GM19351 (cell line): ENCODE results near the gene ACRBP.
A peak's percentile ranks its signal among the peaks of the same experiment; 100 is the strongest.

ENCODE experiments used
- ATAC-seq: cut with Tn5 transposase; IDR thresholded peaks from one replicate; pipeline ENCODE4 v1.9.1; 2021; ENCODE audit warnings: mild to moderate bottlenecking, moderate library complexity; ENCODE audit not compliant: unreplicated experiment

The ACRBP gene

DNA sequence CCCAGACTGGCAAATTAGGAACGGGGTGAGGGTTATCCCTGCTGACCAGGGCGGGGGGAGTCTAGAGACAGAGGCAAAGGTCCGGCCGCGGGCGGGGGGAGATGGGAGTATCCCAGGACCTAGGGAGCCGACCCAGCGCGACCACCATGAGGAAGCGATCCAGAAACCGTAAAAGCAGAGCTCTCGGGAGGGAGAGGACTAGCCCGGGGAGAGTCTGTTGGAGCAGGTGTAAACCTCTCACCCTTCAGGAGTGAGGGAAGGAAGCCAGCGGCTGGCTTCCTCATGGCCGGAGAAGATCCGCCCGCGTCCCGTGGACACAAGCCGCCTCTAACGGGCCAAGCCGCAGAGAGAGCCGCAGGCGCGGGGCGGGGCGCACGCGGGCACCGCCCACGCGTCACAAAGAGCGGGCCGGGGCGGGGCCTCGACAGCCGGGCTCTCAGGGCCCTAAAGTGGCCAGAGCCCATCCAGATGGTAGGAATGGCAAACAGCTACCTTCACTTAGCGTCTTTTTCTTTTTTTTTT, at the start of gene ACRBP:
ACRBP (minus strand) TSS at position 350 of the 522 bp plus-strand sequence; CDS start at position 284, 66 bp downstream.
- no peak for ATAC-seq

DNA sequence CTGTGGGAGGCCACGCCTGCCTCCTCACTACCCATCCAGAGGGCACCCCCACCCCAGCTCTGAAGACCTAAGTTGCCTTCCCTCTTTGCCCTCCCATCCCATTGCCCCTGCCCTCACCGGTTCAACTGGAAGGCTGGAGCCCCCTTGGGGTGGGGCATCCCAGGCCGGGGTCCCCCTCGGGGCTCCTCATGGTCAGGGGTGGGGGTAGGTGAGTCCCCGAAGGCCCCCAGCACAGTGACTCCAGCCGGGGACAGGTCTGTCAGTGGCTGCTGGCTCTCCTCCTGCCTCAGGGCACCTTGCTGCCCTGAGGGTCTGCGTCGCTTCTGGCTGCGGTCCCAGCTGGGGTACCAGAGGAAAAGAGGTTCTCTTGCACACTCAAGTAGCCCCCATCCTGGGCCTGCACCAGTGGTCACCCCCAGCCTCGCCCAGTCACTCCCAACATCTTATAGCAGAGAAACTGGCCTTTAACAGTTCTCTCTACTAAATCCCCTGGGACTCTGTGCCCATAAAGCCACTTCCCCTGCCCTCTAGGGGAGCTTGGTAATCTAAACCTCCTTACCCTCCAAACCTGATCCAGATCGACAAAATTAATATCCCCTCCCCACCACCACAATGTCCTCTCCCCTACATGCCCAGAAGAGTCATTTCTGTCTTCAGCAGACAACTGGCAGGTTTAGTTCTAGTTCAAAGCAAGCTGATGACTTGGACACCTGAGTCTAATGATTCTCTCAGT, 48.2 kb upstream of the ACRBP start:
- ATAC-seq: no peak

DNA sequence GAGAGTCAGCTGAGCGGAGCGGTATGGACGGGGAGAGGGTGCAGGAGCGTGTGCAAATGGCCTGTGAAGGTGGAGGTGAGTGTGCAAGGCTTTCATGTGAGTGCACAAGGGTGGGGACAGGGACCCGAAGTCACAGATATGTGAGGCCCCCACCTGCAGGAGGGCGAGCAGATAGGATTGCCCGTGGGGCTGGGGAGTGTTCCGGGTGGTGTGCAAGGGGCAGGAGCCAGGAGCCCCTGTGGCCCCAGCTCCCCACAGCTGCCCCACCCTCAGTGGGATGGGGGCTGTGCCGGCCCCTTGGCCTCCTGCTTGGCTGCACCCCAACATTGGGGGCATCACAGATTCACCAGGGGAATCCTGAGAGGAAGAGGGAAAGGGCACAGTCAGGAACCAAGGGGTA, 47.5 kb upstream of the ACRBP start:
- ATAC-seq: no peak

DNA sequence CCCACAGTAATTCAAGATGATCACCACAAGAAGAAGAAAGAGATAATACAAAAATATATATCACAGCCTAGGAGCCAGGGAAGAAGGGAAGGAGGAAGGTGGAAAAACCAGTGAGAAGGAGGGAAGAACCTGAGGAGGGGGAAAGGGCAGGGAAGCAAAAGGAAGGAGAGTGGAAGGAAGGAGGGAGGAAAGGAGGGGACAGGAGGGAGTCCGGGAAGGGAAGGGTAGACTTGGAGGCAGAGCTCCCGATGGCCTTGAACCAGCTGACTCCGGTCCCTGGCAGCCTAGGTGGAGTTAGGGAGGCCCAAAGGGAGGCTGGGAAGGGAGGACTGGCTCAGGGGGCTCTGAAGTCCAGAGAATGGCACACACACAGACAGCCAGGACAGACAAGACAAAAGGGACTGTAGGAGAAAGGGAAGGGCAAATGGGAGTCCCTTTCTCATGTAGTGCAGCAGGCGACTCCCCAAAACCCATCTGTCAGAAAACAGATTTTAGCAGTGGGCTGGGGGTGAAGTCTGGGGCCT, 46.7 kb upstream of the ACRBP start:
- no peak for ATAC-seq

DNA sequence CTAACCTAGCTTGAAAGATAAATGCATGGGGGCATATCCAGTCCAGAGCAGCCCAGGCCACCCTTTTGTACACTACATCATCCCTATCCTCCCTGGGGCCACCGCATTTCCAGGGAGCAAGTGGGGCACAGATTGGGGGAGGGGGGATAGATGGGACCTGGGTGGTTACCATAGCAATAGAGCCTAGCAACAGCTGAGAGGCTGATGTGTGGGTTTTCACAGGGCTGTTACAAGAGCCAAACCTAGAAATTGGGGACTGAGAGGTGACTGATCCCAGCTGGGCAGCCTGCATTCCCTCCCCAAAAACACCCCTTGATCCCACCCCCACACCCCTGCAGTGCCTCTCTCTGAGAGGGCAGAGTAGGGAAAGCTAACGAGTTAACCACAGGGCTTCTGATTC, 45.7 kb upstream of the ACRBP start:
- ATAC-seq: no peak

DNA sequence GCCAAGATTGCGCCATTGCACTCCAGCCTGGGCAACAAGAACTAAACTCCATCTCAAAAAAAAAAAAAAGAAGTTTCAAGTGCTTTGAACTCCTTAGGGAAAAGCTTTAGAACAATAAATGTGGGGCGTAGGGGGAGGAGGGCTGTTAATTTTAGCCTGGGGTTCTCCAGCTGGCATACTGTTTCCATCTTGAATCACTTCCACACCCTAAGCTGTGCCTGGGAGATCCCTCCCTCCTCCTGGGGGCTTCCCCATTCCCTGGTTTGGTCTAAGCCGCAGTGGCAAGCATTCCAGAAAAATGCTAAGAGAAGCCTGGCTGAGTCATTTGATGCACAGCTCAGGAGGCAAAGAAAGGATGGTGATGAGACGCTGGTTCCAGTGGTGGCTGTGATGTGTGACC, 44.2 kb upstream of the ACRBP start:
- no peak for ATAC-seq

DNA sequence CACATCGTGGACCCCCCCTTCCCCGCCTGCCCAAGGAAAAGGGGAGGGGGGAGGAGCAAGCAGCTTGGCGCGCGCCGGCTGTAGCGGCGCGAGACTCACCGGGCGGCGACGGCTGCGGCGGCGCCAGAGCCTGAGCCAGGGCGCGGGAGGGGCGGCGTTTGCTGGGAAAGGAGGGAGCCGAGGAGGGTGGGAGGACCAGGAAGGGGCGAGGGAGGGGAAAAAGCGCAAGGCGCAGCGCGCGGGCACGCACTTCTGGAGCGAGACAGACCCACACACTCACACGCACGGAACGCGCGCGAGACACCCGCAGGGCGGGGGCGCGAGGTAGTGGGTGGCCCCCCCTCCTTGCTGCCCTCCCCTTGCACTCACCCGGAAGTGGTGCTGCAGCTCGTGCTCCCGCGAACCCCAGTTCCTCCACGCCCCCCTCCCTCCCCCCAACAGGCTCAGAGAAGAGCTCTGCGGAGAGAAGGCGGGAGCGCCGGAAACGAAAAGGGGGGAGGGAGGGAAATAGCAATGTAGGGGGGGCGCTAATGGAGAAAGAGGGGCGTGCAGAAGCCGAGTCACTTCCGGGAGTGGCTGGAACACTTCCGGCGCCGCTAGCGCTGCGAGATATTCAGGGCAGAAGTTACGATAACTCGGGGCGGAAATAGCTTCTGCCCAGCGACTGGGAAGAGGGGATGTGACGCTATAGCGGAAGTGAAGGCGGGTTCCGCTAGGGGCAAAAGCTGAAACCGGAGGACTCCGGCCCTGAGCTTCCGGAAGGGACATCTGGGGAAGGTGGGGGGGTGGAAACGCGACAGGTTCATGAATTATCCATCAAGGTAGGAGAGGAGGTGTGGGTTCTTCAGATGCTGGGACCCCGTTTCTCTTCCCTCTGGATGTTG, 42.0 kb upstream of the ACRBP start, which contains the start of gene ZNF384:
ZNF384 (minus strand) TSS at position 377 of the 884 bp plus-strand sequence. CDS start 9,855 bp downstream, outside the sequence.
- ATAC-seq: peak; percentile 84

DNA sequence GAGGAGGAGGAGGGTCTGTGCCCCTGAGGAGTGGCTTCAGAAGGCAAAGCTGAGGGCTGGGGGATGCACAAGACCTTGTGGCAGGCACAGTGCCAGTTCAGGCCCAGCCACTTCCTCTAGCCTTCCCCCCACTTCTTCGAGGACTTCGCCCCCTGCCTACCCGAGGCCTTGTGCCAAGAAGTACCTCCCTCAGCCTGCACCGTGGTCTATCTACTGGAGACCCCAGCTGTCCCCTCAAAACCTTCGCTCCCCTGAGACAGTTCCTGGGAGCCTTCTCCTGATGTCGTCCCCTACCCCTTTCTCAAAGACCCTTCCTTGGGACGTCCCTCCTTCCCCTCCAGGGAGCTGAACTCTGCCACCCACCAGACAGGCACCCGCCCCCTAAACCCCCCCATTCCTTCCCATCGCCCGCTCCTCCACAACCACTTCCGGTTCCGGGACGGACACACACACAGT, 41.3 kb upstream of the ACRBP start:
- ATAC-seq: no peak

DNA sequence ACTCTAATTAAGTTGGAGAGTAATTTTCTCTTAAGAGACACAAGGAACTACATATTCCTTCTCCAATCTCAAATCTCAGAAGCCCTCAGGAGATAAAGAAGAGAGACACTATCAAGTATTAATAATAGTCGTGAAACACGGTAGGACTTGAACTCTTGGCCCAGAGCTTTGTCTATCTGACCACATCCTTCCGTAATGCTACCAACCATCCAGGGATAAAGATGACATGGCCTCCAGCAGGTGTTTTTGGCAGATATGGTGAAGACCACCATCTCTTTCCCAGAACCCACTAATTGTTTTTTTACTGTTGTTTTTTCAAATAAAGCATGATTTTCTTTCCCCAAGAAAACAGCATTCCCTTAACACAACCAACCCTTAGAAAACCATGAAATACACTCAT, 38.6 kb upstream of the ACRBP start:
- no peak for ATAC-seq

DNA sequence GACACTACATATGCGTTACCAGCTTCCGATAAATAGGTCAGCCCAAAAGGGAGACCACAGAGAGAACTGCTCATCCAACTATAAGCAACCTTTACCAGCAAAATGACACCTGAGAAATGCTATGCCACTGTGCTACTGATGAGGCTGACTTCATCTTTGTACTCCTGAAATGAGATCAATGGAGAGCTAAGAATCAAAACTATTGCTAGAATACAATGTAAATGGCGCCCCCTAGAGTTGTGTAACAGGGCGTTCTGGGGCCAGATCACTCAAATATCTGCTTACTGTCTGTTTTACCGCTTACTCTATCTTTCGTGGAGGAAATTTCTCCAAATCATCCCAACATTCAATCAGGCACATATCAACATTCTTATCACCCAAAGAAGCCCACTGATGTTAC, 37.4 kb upstream of the ACRBP start:
- no peak for ATAC-seq

DNA sequence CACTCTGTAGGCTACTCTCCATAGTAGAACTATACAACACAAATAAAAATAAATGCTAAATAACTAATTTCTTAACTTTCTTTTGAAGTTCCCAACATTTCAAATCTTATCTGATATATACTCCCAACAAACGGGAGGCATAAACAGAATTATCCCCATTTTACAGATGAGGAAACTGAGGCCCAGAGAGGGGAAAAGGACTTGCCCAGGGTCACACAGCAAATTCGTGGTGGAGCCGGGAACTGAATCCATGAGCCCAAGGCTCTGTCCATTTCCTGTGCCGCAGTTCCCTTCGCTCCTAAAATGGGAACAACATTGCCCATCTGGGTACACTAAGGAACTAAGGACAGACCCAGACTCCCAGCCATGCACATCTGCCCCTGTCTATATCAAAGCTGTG, 29.7 kb upstream of the ACRBP start:
- no peak for ATAC-seq

DNA sequence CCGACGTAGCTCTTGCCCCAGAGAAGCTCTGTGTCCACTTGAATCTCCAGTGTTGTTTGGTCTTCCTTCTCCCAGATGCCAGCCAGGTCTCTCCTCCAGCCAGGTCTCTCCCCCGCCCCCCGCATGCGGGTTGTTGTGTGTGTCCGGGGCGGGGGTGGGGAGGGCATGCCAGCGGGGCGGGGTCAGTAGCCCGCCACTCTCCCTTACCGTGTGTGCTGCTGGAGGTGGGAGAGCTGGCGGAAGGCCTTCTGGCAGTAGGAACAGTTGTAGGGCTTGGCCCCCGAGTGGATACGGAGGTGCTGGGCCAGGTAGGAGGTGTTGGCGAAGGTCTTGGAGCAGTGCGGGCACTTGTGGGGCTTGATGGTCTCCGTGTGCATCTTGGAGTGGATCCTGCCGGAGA, 24.9 kb upstream of the ACRBP start:
- no peak for ATAC-seq

DNA sequence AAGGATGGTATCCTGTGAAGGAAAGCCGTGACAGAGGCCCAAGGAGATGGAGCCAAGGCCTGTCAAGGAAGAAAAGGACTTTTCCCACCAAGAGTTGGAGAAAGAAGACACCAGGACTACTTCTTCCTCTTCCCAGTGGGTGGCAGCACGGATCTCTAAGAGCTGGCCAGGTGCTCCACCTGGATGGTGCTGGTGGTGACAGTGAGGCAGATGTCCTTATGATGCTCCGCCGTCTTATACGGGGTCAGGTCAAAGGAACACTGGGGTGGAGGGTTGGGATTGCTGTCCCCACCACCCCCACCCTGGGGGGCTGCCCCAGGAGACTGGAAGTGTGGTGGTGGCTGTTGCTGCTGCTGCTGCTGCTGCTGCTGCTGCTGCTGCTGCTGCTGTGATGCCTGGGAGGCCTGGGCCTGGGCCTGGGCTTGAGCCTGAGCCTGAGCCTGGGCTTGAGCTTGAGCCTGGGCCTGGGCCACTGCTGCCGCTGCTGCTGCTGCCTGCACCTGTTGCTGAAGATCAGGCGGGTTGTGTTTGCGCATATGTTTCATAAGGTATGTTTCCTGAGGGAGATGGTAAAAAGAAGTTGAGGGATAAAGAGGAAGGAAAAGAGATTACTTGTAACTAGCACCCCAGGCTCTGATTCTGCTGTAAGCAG, 20.5 kb upstream of the ACRBP start:
- no peak for ATAC-seq

DNA sequence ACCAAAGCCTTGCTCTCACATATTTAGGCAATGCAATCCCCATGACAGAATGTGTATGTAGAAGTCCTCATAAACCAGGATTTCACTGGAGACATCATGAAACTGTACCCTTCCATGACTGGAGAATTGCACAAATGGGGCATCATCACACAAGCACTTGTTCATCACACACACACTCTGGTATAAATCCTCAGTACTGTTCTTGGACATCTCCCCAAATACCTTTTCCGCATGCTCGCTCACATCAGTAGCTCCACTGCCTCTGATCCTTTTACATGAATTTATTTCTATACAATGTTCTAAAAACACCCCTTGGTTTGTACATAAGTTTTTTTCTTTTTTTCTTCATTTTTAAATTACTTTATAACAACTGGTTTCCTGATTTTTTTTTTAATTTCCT, 19.0 kb upstream of the ACRBP start:
- ATAC-seq: no peak

DNA sequence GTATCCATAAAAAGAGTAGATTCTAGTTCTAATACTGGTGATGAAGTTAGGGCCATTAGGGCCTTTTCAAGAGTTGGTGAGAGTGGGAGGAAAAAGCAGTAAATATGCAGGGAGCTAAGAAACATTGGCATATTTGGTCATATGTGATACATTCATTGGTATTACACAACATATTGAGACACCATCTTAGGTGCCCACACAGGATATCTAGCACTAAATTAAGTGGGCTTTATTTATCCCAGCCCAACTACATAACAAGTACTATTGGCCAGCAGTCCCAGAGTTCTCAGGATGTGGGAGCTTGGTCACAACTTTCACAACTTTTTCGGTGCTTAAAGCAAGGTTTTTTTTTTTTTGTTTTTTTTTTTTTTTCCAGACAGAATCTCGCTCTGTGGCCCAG, 17.7 kb upstream of the ACRBP start:
- no peak for ATAC-seq

DNA sequence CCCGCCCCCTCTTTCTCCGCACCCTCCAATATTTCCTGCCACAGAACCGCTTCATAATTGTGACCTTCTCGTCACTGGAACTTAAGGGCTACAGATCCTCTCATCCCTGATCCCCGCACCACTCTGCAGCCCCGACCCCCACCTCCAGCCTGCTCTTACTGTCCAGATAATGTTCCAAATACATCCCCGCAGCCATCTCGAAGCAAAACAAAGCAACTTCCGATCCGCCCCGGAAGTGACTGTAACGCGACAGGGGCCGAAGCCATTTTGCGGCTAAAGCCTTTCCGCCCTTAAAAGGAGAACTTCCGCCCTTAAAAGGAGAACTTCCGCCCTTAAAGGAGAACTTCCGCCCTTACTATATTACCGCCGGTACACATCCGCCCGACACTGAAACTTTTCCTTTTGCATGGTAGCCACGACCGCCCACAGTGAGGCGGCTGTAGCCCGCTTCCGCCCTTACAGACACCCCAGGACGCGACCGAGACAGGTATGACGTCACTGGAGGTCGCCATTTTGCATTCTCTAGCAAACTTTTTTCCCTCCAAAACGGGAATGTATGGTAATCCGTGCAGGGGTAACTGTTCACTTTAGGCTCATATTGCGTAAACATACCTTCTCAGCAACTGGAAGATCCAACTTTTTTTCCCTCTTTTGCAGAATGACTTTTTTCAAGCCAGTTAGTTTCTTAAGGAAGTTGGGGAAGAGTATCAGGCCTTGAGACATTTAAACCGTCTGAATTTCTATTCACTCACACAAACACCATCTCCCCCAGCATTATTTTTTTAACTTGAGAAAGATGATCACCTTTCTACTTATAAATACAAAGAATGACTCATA, 15.9 kb upstream of the ACRBP start, which contains the start of gene ING4:
ING4 (minus strand) TSS at position 214 of the 837 bp plus-strand sequence; CDS start at position 196, 18 bp downstream.
- peak; percentile 98 for ATAC-seq

DNA sequence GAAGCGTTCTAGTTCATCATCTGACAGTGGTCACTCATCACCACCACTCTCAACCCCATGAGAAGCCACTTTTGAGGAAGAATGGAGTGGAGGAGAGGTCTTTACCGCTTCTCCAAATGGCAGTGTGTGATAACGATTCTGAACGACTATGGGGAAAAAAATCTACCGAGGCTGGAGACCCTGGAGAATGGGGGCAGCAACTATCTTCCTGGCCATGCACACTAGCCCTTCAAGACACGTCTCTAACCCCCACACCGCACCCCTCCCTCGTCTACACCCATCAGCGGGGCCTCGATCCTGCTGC, 15.3 kb upstream of the ACRBP start:
- ATAC-seq: no peak

DNA sequence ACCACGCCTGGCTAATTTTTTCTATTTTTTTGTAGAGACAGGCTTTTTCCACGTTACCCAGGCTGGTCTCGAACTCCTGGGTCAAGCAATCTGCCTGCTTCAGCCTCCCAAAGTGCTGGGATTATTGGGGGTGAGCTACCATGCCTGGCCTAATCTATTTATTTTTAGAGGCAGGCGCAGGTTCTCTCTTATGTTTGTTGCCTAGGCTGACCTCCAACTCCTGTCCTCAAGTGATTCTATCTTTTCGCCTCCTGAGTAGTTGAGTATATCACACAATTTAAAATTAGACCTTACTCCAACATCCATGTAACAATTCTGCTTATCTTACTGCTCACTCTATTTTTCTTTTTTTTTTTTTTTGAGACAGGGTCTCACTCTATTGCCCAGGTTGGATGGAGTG, 6.8 kb upstream of the ACRBP start:
- ATAC-seq: no peak

DNA sequence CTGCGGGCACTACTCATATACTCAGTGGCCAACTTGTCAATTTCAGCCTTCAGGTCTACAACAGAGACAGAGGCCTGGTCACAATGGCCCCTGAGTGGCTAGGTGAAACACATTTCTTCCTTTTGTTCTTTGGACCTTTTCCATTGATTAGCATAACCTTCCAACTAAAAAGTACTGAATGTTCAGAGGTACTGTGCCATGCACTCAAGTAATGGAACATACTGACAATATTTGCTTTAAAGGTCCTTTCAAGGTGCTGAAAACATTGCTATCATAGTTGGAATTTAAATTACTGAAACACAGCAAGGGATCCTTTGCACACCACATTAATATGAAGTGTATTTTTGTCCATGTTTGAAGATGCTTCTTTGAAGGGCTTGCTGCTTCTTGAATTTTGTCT, 6.1 kb upstream of the ACRBP start:
- no peak for ATAC-seq

DNA sequence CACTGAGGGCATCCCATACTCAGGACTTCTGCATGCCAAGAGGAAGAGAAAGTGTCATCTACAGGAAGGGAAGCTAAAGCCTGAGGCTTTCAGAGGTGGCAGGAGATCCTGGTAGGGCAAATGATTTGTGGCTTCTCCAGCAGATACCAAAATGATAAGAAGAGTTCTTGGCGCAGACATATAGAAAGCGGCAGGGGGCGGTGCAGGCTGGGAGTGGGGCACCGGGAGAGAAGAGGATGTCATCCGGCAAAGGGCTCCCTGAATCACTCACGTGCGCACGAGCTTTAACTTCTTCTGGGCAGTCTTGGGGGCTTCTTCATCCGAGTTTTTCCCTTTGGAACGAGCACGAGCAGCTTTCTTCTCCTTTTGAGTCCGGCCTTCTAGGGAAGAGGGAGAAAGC, 5.2 kb upstream of the ACRBP start:
- ATAC-seq: no peak
